AG09309 (cell line): Measurements from ENCODE around the gene SERPINB4.
"Not testable (repeated sequence)": the region's sequence is repeated elsewhere in the genome, so short reads cannot be mapped to it uniquely, and the experiment has no call there.

Experiments used
- DNase-seq: peaks from one replicate; pipeline ENCODE4 v3.0.0-alpha.2; 2010; ENCODE audit warnings: low read depth
- H3K4me3 ChIP-seq: 2 replicates; pipeline ENCODE4 v1.5.1; 2011; ENCODE audit warnings: mild to moderate bottlenecking, low read depth, low read length, moderate library complexity; ENCODE audit not compliant: control insufficient read depth
- TF ChIP-seq, protein P1 (sequence below): IDR thresholded peaks from 2 replicates; pipeline ENCODE4 v1.5.1; 2011; ENCODE audit warnings: mild to moderate bottlenecking, low read depth, low read length, inconsistent platforms; ENCODE audit not compliant: insufficient read depth, control insufficient read depth; ENCODE audit errors: missing control alignments

The SERPINB4 gene

DNA sequence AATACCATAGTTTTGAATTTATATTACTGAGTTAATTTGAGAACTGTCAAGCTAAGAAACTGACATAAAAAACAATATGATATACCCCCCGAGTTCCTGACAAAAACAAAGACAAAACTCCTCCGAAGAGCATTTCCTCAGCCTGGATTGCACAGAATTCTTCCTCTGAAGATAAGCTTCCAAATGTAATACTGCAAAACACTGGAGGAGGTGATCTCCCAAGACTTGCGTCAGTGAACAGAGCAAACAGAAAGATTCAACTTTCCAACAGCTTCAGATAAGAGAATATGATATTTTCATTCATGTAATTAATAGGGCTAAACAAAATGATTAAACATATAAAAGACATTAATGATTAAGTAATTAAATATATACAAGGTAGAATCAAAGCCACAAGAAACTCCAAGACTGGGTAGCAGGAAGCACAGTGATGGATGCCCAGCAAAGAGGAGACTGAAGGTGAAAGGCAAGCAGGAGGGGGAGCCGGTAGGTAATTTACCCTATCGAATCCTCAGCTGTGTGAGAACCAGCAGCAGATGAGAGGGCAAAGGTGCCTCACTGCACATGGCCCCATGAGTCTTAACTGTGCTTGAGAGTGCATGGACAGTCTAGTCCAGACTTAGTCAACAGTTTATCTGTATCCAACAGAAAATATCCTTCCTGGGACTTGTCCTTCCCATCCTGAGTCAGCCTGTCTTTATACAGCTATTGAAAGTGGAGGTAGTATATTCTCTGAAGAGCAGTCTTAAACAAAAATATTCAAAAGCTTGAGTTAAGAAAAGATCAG, 36.0 kb upstream of the SERPINB4 start:
- no peak overlapping the region for H3K4me3 ChIP-seq
- TF ChIP-seq, protein P1, sequence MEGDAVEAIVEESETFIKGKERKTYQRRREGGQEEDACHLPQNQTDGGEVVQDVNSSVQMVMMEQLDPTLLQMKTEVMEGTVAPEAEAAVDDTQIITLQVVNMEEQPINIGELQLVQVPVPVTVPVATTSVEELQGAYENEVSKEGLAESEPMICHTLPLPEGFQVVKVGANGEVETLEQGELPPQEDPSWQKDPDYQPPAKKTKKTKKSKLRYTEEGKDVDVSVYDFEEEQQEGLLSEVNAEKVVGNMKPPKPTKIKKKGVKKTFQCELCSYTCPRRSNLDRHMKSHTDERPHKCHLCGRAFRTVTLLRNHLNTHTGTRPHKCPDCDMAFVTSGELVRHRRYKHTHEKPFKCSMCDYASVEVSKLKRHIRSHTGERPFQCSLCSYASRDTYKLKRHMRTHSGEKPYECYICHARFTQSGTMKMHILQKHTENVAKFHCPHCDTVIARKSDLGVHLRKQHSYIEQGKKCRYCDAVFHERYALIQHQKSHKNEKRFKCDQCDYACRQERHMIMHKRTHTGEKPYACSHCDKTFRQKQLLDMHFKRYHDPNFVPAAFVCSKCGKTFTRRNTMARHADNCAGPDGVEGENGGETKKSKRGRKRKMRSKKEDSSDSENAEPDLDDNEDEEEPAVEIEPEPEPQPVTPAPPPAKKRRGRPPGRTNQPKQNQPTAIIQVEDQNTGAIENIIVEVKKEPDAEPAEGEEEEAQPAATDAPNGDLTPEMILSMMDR, result no peak
- no peak for DNase-seq

DNA sequence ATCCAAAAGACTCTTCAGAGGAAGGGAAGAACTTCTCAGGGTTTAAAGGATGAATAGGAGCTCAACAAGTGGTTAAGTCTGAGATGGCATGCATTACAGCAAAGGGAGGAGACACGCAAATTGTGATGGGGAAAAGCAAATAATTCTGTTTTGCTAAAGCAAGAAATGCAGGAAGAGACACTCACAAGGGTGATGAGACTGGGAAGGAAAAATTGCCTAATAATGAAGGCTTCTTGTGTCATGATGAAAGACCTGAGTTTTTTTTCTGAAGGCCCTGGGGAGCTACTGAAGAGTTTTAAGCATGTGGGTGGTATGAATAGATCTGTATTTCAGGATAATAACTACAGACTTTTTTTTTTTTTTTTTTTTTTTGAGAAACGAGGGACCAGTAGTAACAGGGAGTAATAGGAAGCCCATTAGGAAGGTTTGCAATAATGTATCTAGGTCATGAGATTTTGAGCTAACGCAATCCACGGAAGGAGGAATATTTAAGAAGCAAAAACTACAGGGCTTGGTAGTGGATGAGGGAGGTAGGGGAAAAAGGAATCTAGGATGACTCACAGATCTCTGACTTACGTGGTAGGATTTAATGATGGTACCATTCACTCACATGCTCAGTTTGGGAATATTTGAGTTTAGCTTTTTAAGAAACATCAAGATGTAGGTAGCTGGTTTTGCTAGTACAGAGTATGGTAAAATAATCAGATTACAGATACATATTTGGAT, 33.6 kb upstream of the SERPINB4 start:
- TF ChIP-seq, protein P1, result no peak
- peak; percentile 31 for DNase-seq
- no peak overlapping the region for H3K4me3 ChIP-seq

DNA sequence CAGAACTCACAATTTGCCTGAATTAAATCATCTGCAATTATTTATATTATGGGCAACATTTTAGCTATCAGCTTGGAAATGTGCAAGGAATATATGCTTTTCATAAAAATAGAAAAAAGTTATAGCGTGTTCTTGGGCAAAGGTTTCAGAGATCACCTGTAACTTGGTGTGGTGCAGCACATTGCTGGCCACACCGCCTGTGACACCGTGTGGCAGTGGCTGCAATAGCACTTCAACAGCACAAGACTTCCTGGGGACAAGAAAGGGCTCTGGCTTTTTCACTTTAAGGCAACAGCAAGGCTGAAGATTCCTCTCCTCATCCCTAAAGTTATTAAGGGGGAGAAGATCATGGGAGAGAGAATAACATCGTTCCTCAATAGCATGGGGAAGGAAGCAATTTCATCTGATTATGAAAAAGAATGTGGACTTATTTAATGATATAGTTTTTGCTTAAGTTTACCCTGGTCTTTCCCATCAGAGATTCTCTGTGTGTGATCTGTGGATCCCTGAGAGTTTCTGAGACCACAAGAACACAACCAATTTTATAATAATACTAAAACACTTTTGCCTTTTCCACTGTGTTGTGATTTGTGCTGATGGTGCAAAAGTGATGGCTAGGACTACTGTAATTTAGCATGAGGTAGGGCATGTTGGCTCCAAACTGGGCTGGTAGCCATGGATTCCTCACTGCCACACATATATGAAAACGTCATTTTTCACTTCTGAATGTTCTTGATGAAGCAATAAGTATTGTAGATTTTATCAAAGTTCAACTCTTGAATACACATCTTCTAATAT, 32.7 kb upstream of the SERPINB4 start:
- no peak for DNase-seq
- no peak overlapping the region for H3K4me3 ChIP-seq
- TF ChIP-seq, protein P1, result peak; percentile 47

DNA sequence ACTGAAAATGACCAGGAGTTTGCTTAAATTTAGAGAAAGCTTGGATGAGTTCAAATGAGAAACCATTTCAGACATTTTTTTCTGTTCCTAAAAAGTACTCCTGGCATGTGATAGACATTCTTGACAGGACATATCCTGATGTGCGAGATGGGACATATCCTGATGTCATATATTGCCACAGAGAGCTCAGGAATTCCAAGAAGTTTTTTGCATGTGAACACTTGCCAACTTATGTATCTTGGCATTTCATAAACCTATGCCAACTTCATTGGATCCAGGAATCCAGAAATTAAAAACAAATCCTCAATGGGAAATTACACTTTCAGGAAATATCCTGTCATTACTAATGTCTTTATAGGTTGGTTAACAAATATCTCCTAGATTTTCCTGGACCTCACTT, 20.5 kb upstream of the SERPINB4 start:
- TF ChIP-seq, protein P1, result no peak
- H3K4me3 ChIP-seq, result no peak overlapping the region
- no peak for DNase-seq

DNA sequence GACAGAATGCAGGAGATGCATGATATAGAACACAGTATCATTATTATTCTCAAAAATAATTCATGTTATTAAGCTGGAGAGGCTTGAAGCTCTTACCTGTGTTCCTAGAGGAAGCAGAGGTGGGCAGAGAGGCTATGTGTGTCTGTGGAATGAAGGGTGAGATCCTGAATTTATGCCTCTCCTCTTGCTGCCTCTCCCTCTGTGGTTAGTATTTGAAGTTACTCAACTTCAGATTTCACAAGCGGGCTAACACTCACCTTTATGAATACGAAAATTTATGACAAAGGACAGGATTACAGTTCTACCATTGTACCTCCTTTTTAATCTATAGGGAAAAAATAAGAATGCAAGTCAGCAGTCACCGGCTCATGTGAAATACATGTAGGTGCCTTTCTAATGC, 17.7 kb upstream of the SERPINB4 start, which contains the start of gene SERPINB3:
Gene SERPINB3, minus strand, starts transcription at position 144 of the 400 bp plus-strand sequence. CDS start 677 bp downstream, outside the sequence.
- H3K4me3 ChIP-seq, DNase-seq: not testable (repeated sequence)

DNA sequence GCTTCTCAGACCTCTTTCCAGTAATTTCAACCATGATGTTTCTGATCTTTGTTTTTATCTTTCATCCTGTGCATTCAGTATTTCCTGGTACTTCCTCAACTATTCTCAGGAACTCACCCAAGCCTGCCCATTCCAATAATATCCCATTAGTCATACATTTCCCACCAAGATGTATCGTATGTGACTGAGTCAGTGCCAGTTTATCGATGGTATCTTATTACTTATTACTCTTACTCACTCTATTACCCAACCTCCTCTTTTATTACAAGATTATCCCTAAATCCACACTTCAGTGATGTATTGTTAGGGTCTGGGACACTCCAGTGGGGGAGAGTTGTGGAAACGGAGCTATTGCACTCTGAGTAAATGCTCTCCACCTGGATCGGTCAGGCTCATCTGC, 14.9 kb upstream of the SERPINB4 start:
- not testable (repeated sequence) for DNase-seq, H3K4me3 ChIP-seq

DNA sequence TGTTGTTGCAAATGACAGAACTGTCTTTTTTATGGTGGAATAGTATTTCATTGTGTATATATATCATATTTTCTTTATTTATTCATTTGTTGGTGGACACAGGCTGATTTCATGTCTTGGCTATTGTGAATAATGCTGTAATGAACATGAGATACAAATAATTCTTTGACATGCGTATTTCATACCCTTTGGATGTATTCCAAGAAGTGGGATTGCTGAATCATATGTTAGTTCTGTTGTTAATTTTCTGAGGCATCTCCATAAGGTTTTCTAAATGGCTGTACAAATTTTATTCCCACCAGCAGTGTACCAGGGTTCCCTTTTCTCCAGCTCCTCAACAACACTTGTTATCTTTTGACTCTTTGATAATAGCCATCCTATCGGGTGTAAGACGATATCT, 6.2 kb upstream of the SERPINB4 start:
- not testable (repeated sequence) for DNase-seq, H3K4me3 ChIP-seq

DNA sequence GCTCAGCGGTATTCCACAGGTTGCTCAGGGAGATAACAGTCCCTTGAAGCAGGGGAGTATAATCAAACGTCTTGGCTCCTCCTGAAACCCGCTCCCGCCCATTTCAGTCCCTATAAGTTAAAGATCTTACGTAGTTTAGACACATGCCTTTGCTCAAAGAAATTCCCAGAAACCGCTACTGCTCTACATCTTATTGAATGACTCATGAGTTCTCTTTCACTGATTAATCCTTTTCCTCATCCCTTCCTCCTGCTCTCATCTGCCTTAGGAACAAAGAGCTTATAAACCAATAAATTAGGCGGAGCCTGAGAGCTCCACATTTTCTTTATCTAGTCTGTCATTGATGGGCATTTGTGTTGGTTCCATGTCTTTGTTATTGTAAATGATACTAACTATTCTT, 4.2 kb upstream of the SERPINB4 start:
- TF ChIP-seq, protein P1, result no peak
- H3K4me3 ChIP-seq, result no peak overlapping the region
- no peak for DNase-seq
